OCI-LY1 (cell line): Measurements from ENCODE around the gene CASP9.

ENCODE experiments used
- CTCF ChIP-seq: fragments of 200-600 bp; sonication (generic), shearing (Covaris generic); IDR thresholded peaks from 2 replicates; pipeline ENCODE4 v1.5.1; 2017; ENCODE audit warnings: mild to moderate bottlenecking, antibody characterized with exemption, low read length, moderate library complexity, mixed read lengths
- EZH2 ChIP-seq: fragments of 200-600 bp; sonication (generic), shearing (Covaris generic); IDR thresholded peaks from 2 replicates; pipeline ENCODE4 v1.8.0; 2017; ENCODE audit warnings: borderline replicate concordance, mixed run types, mild to moderate bottlenecking, antibody characterized with exemption, low read length, moderate library complexity, mixed read lengths

- no peak for TF ChIP-seq CTCF
- TF ChIP-seq EZH2 = no peak
These were observed 51.4 kb downstream of the CASP9 start for GRCh38 chr1:15472587-15472986.
